Suprapubic skin (tissue), 4 donors: ENCODE data around the gene CCDC102B. TPM values are rescaled to one million over a fixed set of nuclear protein-coding genes. Genes with fewer than 3 reads are reported as not detected.

Experiments
- DNase-seq, 2 donors: peaks; one replicate each; pipeline ENCODE4 v3.0.0-alpha.2; 2019; ENCODE audit warnings: low spot score in 2 of 2
- H3K27ac ChIP-seq: fragments of 200-600 bp; sonication (generic); one replicate; pipeline ENCODE4 v1.5.1; 2019
- H3K27me3 ChIP-seq: fragments of 200-600 bp; sonication (generic); one replicate; pipeline ENCODE4 v1.5.1; 2019
- H3K36me3 ChIP-seq: fragments of 200-600 bp; sonication (generic); one replicate; pipeline ENCODE4 v1.5.1; 2019
- H3K4me1 ChIP-seq: fragments of 200-600 bp; sonication (generic); one replicate; pipeline ENCODE4 v1.5.1; 2019
- H3K4me3 ChIP-seq: fragments of 200-600 bp; sonication (generic); one replicate; pipeline ENCODE4 v1.5.1; 2019; ENCODE audit warnings: mild to moderate bottlenecking
- H3K9me3 ChIP-seq: fragments of 200-600 bp; sonication (generic); one replicate; pipeline ENCODE4 v1.5.1; 2019
- CTCF ChIP-seq, 2 donors: fragments of 200-600 bp in 1 of 2; fragments of 450-650 bp in 1 of 2; sonication (generic) in 1 of 2; IDR thresholded peaks; one replicate each; pipeline ENCODE4 v1.5.1; 2016 to 2019; ENCODE audit warnings: antibody characterized with exemption in 2 of 2, mild to moderate bottlenecking in 1 of 2, moderate library complexity in 1 of 2
- EP300 ChIP-seq: sonication (generic); formaldehyde crosslinking; IDR thresholded peaks from one replicate; pipeline ENCODE4 v1.6.1; 2017; ENCODE audit warnings: antibody characterized with exemption
- POLR2A ChIP-seq, 2 donors: fragments of 450-650 bp; IDR thresholded peaks; one replicate each; pipeline ENCODE4 v1.6.1; 2017; ENCODE audit warnings: antibody characterized with exemption in 2 of 2, mild to moderate bottlenecking in 2 of 2, moderate library complexity in 2 of 2
- POLR2AphosphoS5 ChIP-seq, 3 donors: sonication (generic); formaldehyde crosslinking; IDR thresholded peaks; one replicate each; pipeline ENCODE4 v1.6.1; 2017; ENCODE audit warnings: antibody characterized with exemption in 3 of 3
- WGBS: methylation state at CpG from one replicate; pipeline ENCODE4 v1.1.5; 2018; 5-methylcytosine and 5-hydroxymethylcytosine counted together
- total RNA-seq, 4 donors: library from RNA; depleted of rRNA; stranded (reverse); fragments of >200 nt; gene quantifications; one replicate each; pipeline ENCODE4 v1.1.0, GENCODE V29; 2016

CCDC102B gene
- total RNA-seq, 4 donors from 2014 or later: 1.6 to 4.1 (median 2.7) TPM; not detected in 1

GRCh38 chr18:68769461-68769860 is 28.4 kb upstream of the CCDC102B start:
- Histone ChIP-seq H3K27ac (no peak overlapping the region), H3K4me1 (no peaks in the 10 kb centered on the region), H3K27me3 (no peaks in the 10 kb centered on the region), H3K4me3 (no peak overlapping the region), H3K36me3 (no peaks in the 10 kb centered on the region), H3K9me3 (no peaks in the 10 kb centered on the region)
- peak in 1 of 2 donors; percentile 64 for DNase-seq
- 48% methylated on average over 3 of the region's 3 CpGs for WGBS
- TF ChIP-seq CTCF (IDR thresholded peaks at IDR 0.05) (no peak), POLR2AphosphoS5 (IDR thresholded peaks at IDR 0.05) (no peak)

GRCh38 chr18:68772268-68772667 is 25.6 kb upstream of the CCDC102B start:
- TF ChIP-seq EP300 (no peak), POLR2AphosphoS5 (IDR thresholded peaks at IDR 0.05) (no peak), CTCF (IDR thresholded peaks at IDR 0.05) (no peak), POLR2A (IDR thresholded peaks at IDR 0.05) (no peak)
- no peaks in the 10 kb centered on the region for H3K27me3 ChIP-seq
- H3K36me3 ChIP-seq: no peaks in the 10 kb centered on the region
- no peaks in the 10 kb centered on the region for H3K4me1 ChIP-seq
- no peak for DNase-seq
- H3K27ac ChIP-seq: no peak overlapping the region
- no peaks in the 10 kb centered on the region for H3K9me3 ChIP-seq
- WGBS: 22% methylated on average over 2 of the region's 2 CpGs
- H3K4me3 ChIP-seq: no peak overlapping the region

GRCh38 chr18:68778280-68778886 is 19.5 kb upstream of the CCDC102B start:
- TF ChIP-seq CTCF (IDR thresholded peaks at IDR 0.05) (no peak), EP300 (no peak), POLR2AphosphoS5 (IDR thresholded peaks at IDR 0.05) (no peak), POLR2A (IDR thresholded peaks at IDR 0.05) (no peak)
- H3K27me3 ChIP-seq: no peaks in the 10 kb centered on the region
- 68% methylated on average over 3 of the region's 3 CpGs for WGBS
- H3K9me3 ChIP-seq: no peaks in the 10 kb centered on the region
- H3K4me3 ChIP-seq: no peak overlapping the region
- no peak overlapping the region for H3K27ac ChIP-seq
- no peak for DNase-seq
- H3K4me1 ChIP-seq: no peaks in the 10 kb centered on the region
- no peaks in the 10 kb centered on the region for H3K36me3 ChIP-seq

- no peak overlapping the region for H3K4me3 ChIP-seq
- H3K4me1 ChIP-seq: no peaks in the 10 kb centered on the region
- no peaks in the 10 kb centered on the region for H3K27me3 ChIP-seq
- no peaks in the 10 kb centered on the region for H3K36me3 ChIP-seq
- no peak for DNase-seq
- no peaks in the 10 kb centered on the region for H3K9me3 ChIP-seq
- TF ChIP-seq POLR2A (IDR thresholded peaks at IDR 0.05) (no peak), CTCF (IDR thresholded peaks at IDR 0.05) (no peak), POLR2AphosphoS5 (IDR thresholded peaks at IDR 0.05) (no peak), EP300 (no peak)
- no peak overlapping the region for H3K27ac ChIP-seq
- WGBS: 60% methylated on average over 3 of the region's 3 CpGs
Measured at GRCh38 chr18:68779169-68779568, 18.7 kb upstream of the CCDC102B start.

GRCh38 chr18:68780802-68781635 is 16.9 kb upstream of the CCDC102B start:
- Histone ChIP-seq H3K9me3 (no peaks in the 10 kb centered on the region), H3K27me3 (no peaks in the 10 kb centered on the region), H3K27ac (no peak overlapping the region), H3K36me3 (no peaks in the 10 kb centered on the region), H3K4me3 (no peak overlapping the region), H3K4me1 (no peaks in the 10 kb centered on the region)
- TF ChIP-seq EP300: no peak
- DNase-seq: no peak
- 32% methylated on average over 2 of the region's 2 CpGs for WGBS
